GM19193 (cell line): ENCODE data around the gene AMOTL1.

ENCODE experiments used
- POLR2A ChIP-seq: IDR thresholded peaks from 4 replicates; pipeline ENCODE4 v1.6.1; 2011; ENCODE audit not compliant: insufficient read depth, insufficient read length; ENCODE audit errors: extremely low read depth

The AMOTL1 gene

DNA sequence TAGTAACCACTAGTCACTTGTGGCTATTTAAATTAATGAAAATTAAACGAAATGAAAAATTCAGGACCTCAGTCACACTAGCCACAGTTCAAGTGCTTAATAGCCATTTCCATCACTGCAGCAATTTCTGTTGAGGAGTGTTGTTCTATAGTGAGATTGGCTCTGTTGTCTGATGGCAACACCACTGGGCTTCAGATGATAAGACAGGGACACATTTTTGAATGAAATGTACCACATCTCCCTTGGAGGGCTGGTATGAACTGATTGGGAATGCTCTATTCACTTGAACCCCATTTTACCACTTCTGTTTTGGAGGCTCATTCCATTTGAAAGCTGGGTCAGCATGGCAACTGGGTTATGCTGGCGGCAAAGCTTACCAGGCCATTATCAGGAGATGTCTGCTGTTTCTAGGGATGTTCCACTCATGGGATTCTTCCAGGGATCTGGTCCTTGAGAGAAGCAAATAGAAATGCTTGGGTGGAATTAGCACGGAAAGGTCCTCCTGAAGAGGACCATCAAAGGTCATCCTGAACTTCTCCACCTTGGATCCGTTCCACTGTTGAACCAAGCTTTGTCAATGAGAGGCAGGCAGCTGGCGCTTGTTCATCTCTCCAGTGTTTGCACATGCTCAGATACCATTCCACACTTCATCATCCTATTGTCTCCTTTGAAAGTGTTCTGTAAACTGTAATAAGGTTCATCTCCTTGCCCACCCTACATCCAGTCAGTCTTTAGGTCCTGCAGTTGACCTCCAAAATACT is 7.6 kb downstream of the AMOTL1 start:
- TF ChIP-seq POLR2A: no peak

DNA sequence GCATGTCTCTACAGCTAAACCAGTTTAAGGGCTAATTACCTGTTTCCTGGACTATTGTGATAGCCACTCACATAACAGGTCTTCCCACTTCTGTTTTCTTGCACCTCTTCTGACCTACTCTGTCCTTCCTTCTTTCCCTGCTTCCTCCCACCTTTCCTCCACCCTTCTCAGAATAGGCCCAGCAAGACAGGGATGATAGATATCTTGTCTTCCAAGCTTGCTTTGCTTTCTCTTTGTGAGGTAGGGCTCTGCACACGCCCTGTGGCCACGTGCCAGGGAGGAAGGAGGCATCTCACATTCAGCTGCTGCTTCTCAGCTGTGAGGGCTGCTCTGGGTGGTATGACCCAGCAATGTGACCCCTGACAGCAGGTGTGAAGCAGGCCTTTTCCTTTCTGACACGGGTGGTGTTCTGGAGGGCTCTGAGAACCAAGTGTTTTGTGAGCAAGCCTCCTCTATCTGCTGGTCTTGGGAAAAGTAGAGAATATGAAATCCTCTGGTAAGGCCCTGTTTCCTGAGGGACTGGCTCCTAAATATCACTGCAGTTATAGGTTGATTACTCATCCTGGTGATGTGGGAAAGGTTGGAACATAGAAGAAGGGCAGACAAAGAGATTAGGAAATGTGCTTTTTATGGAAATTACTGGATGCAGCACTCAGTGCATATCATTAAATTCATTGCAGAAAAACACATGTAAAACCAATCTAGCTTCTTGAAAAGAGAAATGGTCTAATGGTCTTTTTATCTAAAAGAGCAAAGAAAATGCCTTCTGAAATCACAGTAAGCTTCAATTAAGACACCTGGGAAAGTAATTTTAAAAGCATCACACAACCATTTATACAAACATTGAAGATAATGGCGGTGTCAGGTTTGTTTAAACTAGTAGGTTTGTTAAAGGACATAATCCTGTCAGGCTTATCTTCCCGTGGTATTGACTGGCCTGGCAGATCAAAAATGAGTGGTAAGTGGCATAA is 8.5 kb downstream of the AMOTL1 start:
- TF ChIP-seq POLR2A: no peak

DNA sequence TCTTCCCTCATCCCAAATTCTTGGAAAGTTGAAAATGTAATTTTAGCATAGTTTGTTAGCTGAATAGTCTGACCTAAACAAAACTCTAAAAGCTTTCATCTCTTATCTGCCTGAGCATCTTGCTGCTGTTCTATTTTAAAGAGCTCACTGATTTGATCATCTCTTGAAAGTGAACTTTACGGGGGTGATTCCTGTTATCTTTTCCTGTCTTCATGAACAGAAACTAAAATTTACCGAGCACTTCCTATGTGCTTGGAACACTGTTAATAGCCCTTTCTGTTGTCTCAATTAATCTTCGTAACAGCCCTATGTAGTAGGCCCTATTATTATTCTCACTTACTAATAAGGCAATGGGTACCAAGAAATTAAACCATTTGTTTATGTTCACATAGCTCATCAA is 12.3 kb downstream of the AMOTL1 start:
- no peak for TF ChIP-seq POLR2A

DNA sequence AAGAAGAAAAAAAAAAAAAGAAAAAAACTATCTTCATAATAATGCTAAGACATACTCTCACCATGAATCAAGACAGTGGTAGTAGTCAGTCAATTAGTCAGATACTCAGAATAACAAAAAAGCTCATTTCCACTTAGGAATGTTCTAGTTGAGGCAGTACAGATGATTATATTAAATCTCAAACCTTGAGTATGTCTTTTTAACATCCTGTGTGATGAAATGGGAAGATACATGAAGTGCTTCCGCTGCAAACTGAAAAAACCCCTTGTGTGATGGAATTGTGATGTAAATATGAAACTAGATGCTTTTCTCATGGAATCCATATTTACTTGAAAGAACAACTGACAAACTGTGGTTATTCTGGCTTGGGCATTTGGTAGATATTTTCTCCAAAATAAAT is 13.7 kb downstream of the AMOTL1 start:
- no peak for TF ChIP-seq POLR2A

DNA sequence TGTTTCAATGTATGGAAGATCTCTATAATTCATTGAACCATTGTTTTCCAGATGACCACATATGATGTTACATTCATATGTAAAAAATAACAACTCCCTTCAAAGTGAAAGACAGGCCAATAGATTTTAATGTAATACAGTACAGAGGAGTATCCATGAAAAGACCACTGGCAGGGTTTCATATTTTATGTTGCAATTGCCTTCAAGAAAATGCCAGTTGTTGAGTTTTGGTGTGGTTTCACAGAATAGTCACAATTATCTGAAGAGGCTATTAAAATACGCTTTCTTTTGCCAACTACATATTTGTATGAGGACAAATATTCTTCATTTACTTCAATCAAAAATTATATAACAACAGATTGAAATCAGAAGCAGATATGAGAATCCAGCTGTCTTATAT is 14.3 kb downstream of the AMOTL1 start:
- no peak for TF ChIP-seq POLR2A

DNA sequence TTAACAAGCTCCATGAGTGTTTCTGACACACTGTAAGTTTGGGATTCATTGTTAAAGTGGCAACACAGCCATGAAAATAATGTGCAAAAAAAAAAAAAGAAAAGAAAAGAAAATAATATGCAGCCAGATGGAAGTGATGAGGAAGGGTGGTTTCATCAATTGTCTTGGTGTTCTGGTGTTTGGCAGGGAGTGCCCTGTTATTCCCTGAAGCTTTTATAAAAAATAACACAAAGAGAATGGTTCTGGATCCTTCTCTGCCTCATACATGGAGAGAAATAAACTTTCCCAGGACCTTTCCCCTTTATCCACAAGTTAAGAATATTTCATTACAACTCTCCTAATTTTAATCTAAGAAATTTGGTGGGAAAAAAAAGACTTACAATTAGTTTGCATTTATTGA is 16.7 kb downstream of the AMOTL1 start:
- TF ChIP-seq POLR2A: no peak

DNA sequence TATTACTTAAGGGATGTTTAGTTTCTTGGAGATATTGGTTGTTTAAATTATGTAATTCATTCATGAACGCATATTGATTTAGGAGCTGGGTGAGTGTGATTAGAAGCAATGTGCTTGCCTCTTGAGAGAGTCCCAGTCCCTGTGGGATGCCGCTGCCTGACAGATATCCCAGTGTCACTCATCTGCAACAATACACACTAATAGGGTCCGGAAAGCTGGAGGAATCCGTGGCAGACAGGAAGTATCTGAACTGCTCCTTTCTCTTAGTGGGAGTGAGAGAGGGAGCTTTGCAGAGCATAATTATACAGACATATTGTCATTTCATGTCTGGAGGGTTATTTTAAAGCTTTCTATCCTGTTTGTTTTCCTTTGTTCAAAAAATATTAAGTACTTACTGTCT is 17.4 kb downstream of the AMOTL1 start:
- no peak for TF ChIP-seq POLR2A

DNA sequence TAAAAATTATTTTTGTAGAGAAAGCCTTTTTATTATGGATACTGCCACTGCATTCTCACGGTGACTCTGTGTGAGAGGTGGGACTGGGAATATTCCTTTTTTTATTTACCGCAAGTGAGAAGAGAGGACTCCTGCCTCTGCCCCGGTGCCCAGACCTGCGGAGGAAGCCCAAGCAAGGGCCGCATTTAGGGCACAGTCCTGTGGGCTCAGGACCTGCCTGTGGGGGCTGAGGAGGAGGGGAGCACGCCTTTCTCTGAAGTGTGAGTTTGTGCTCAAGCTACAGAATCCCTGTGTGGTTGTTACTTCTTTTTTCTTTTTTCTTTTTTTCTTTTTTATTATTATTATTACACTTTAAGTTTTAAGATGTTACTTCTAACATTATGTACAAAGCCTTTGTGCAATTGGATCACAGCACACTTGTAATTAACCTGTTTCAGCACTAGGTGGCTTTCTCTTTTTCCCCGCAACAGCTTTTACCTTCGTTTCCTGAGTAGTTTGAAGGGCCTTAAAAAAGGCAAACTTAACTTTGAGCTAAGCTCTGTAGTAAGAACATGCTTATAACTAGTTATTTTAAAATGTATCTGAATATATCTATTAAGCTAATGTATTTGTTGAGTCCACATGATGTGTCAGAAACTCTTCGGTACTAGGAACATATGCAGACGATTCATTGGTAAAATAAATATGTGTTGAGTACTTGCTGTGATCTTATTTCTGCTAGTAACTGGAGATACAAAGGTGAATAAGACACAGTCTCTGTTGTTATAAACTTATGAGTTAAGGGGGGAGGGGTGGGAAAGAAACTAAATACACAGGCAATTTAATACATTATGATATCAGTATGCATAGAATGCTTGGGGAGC is 18.3 kb downstream of the AMOTL1 start:
- no peak for TF ChIP-seq POLR2A

DNA sequence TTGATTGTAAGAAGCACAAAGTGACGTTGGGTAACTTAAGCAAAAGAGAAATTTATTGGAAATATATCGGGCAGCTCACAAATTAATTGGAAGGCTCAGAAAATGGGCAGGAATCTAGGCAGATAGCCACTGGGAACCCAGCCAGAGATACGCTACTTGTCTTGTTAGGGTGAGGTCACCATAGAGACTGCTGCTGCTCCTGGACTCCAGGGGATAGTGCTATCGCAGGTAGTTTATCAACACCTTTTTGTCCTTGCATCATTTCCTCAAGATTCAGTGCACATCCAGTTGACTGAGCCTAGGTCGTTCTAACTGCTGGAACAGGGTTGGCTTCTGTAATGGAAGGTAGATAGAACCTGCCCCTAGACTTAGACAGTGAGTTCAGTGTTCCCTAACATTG is 19.6 kb downstream of the AMOTL1 start:
- no peak for TF ChIP-seq POLR2A

DNA sequence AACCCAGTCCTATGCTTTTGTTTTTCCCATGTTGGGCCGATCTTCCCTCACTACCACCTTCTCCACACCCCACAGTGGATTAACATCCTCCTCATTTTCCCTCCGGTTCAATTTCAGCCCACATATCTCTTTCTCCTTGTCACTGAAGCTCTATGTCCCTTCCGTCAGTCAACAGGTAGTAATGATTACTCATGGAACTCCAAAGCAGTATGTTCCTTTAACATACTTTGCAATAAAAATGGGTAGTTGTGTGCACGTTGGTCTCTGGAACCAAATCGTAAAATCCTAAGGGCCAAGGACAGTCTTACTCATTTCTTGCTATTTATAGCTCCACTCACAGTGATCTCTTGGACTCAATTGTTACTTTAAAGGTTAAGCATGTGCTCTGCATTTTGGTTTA is 20.2 kb downstream of the AMOTL1 start:
- TF ChIP-seq POLR2A: no peak

DNA sequence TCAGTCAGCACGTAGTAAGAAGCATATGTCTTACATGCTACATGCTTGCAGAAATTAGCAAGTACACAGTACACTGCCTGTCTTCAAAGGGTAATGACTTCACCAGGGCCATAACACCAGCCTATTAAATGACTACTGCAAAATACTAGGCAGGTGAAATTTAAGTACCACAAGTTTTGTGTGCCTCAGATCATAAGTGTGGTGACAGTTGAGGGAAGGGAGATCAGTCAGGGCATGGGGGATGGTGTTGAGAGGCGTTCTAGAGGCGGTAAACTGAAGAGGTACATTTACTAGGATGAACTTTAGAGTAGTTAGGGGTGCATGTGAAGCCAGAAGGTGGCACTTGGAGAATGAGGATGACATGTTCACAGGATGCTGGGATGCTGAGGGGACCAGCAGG is 22.0 kb downstream of the AMOTL1 start:
- no peak for TF ChIP-seq POLR2A

DNA sequence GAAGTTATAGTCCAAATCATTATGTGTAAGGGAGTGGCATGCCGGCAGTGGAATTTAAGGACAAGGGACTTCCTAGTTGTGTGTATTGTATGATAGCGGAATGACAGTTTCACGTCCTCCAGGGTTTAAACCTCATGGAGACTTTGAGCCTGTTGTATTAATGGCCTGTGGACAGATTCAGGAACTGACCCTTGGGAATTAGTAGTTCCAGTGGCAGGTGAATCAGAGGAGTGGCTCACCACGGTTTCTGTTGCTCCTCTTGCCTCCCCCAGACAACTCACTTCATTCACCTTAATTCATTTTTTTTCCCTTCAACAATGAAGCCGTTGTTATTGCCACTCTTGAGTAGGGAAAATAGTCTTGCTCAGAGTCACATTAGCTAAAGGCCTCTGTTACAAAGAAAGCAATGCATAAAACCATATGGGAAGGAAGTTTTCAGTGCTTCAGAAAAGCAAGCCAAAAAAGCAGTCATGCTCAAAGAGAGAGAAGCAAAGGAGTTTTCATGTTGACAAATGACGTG is 22.6 kb downstream of the AMOTL1 start:
- TF ChIP-seq POLR2A: no peak

DNA sequence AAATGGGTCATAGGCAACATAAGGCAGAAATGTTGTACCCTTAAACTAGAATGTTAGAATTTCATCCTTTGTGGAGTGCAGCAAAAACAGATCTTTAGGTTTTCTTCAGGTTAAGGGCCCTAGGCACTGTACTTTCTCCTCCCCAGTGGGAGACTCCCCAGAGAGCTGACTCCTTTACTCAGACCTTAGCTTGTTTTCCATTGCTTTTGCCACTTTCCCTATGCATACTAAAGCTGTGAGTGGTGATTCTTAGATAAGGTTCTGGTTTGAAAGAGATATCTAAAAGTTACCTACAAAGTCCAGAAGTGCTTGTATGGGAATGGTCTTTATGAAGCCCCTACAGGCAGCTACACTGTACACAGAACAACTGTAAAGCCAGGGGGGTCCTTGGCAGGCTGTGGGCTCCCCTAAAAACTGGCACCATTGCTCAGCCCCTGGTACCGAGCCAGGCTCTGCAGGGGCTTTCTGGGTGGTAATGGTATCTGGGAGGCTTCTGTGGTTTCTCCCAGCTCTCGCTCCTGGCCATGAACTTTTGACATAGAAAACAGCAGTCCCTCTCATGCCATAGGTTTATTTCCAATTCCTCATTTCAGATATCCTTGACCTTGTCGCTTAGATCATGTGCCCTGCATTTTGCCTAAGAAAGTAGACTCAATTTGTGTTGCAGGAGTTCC is 23.2 kb downstream of the AMOTL1 start:
- no peak for TF ChIP-seq POLR2A

DNA sequence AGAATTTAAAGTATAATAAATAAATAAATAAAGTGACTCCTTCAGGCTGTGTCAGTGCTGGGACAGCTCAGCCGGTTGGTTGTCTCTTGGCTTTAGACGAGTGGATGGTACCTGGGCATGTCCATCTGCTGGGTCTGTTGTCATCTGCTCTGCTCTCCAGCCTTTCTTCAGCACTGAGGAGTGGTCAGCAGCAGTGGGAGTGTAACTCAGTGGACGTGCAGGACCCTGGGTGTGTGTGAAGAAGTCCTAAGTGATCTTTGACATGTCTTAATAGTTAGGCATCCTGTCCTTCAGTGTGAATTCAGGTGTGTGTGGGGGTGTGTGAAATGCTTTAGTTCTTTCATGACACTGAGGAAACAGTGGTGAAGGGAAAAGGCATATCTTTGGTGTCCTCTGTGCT is 24.3 kb downstream of the AMOTL1 start:
- TF ChIP-seq POLR2A: no peak
